Heart right ventricle (tissue), 16 donors: ENCODE results near the gene YES1. TPM values are rescaled to one million over a fixed set of nuclear protein-coding genes. Genes with fewer than 3 reads are reported as not detected.
"Not testable (repeated sequence)": the region's sequence is repeated elsewhere in the genome, so short reads cannot be mapped to it uniquely, and the experiment has no call there.

Experiments
- ATAC-seq, 8 donors: fragments of 200-7000 bp; cut with Tn5 transposase; one replicate each; pipeline ENCODE4 v1.9.1; 2020; ENCODE audit warnings: mild to moderate bottlenecking in 8 of 8, moderate library complexity in 8 of 8, moderate number of reproducible peaks in 1 of 8
- DNase-seq, 2 donors: peaks; one replicate each; pipeline ENCODE4 v3.0.0-alpha.2; 2020
- H3K27ac ChIP-seq, 10 donors: fragments of 200-600 bp; sonication (generic) in 2 of 10; one replicate each; pipeline versions ENCODE4 v1.5.0 to v1.8.0; 2020 to 2022; ENCODE audit warnings: mild to moderate bottlenecking in 3 of 10
- H3K27me3 ChIP-seq, 7 donors: fragments of 200-600 bp; one replicate each; pipeline ENCODE4 v1.8.0; 2021 to 2022; ENCODE audit warnings: mild to moderate bottlenecking in 2 of 7
- H3K36me3 ChIP-seq, 9 donors: fragments of 200-600 bp; sonication (generic) in 1 of 9; one replicate each; pipeline versions ENCODE4 v1.5.0 to v1.8.0; 2020 to 2022; ENCODE audit warnings: mild to moderate bottlenecking in 2 of 9
- H3K4me1 ChIP-seq, 9 donors: fragments of 200-600 bp; sonication (generic) in 1 of 9; one replicate each; pipeline versions ENCODE4 v1.5.0 to v1.8.0; 2020 to 2022; ENCODE audit warnings: mild to moderate bottlenecking in 4 of 9
- H3K4me3 ChIP-seq, 10 donors: fragments of 200-600 bp; sonication (generic) in 2 of 10; one replicate each; pipeline versions ENCODE4 v1.5.0 to v1.8.0; 2020 to 2022; ENCODE audit warnings: mild to moderate bottlenecking in 7 of 10, moderate library complexity in 2 of 10
- H3K9me3 ChIP-seq, 11 donors: fragments of 200-600 bp in 10 of 11; sonication (generic) in 2 of 11; one replicate each; pipeline versions ENCODE4 v1.5.0 to v1.8.0; 2013 to 2022; ENCODE audit warnings: mild to moderate bottlenecking in 2 of 11, control low read depth in 1 of 11, moderate library complexity in 1 of 11
- WGBS, 2 donors: extraction: QIAGEN DNeasy Blood & Tissue Kit; methylation state at CpG; one replicate each; pipeline ENCODE4 v1.1.7; 2013; ENCODE audit warnings: inconsistent platforms in 1 of 2; 5-methylcytosine and 5-hydroxymethylcytosine counted together
- intact Hi-C, 10 donors: fragments of 100-400 bp; cut with DNase I; formaldehyde crosslinking; loops; one replicate each; pipeline versions ENCODE4 v1.11.1 to v1.14.2; 2022
- polyA plus RNA-seq, 2 donors: library from polyadenylated mRNA; stranded (reverse); fragments of 200-250 nt; gene quantifications; one replicate each; pipeline ENCODE4 v1.2.3, GENCODE V29; 2013
- total RNA-seq, 10 donors: library from RNA; stranded (reverse); fragmentation: NEBNext Ultra II Directional in 3 of 10; extraction: Animal tissue kit (Norgen Biotek cat#: 25700) in 3 of 10; gene quantifications; one replicate each; pipeline versions ENCODE4 v1.2.1 to v1.2.4, GENCODE V29; 2021 to 2023
- TF ChIP-seq, protein P1 (sequence below), 9 donors: fragments of 200-600 bp; sonication (generic) in 2 of 9; IDR thresholded peaks; one replicate each; pipeline versions ENCODE4 v1.5.0 to v1.8.0; 2021 to 2022; ENCODE audit warnings: antibody characterized with exemption in 9 of 9, mild to moderate bottlenecking in 5 of 9, moderate library complexity in 1 of 9
- donor health status: Arrhythmogenic right ventricular cardiomyopathy.
- donor health status: ischemic (EF 13 %, LVEDD 7.1; RV severe dilation, severe dysfunction).
- donor health status: healthy with polysubstance abuse.
- donor health status: DM: no; HTN: yes; CAD: no.
- donor health status: DM: no; HTN: no; CAD: no.
- donor health status: ischemic (EF 25% LVEDD 6.9; RV normal size, moderate dysfunction).
- donor health status: ischemic (EF 25% LVEDD 5.7; RV mildly dilated, moderate dysfunction).
- donor health status: healthy.
- donor health status: DM: yes; HTN: yes; CAD: no.
- donor health status: Ischemic cardiomyopathy.
- donor health status: ischemic (EF 35%, LVEDD 5.7; RV mildly dilated, moderate dysfunction).
- donor health status: nonischemic (EF 11% LVEDD 7.7; RV severe dilation, severe dysfunction).
- donor health status: DM: yes; HTN: yes; CAD: no.
- donor health status: PGD.
- donor health status: ischemic (EF 29% LVEDD 5.4; RV normal size, mild dysfunction).
- donor health status: nonischemic (EF 23%, LVEDD 6.1; RV moderate dilation, normal function).

The YES1 gene
- total and polyA plus RNA-seq, 12 donors = 10.3 to 31.5 (median 21.7) TPM

DNA sequence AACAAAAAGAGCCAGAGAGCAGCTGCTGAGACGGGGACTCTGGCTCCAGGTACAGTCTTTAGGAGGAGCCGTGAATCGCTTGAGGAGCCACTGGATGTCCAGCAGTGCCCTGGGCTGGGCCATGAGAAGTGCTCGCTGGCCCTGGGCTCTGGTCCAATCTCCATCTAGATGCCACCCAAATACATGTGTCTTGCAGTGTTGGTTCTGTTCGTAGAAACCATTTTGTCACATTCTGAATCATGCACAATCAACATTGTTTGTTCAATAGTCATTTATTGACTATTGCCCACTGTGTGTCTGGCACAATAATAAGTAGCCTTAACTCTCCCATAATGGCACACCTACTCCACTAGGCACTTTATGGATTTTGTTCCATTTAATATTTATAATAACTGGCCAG, 128.5 kb downstream of the YES1 start:
- intact Hi-C loops = no loop called here
- WGBS, 2 donors = 85 to 86% methylated on average over 5 of the region's 5 CpGs
- H3K9me3 ChIP-seq = no peaks in the 10 kb centered on the region
- H3K4me1 ChIP-seq = peaks cover 0 to under 1% (median 0%) of the 10 kb centered on the region in 9 donors
- TF ChIP-seq, protein P1, sequence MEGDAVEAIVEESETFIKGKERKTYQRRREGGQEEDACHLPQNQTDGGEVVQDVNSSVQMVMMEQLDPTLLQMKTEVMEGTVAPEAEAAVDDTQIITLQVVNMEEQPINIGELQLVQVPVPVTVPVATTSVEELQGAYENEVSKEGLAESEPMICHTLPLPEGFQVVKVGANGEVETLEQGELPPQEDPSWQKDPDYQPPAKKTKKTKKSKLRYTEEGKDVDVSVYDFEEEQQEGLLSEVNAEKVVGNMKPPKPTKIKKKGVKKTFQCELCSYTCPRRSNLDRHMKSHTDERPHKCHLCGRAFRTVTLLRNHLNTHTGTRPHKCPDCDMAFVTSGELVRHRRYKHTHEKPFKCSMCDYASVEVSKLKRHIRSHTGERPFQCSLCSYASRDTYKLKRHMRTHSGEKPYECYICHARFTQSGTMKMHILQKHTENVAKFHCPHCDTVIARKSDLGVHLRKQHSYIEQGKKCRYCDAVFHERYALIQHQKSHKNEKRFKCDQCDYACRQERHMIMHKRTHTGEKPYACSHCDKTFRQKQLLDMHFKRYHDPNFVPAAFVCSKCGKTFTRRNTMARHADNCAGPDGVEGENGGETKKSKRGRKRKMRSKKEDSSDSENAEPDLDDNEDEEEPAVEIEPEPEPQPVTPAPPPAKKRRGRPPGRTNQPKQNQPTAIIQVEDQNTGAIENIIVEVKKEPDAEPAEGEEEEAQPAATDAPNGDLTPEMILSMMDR (IDR thresholded peaks at IDR 0.05) = no peak
- no peak overlapping the region for H3K27ac ChIP-seq
- H3K4me3 ChIP-seq = no peak overlapping the region
- DNase-seq (no peak), ATAC-seq (no peak)
- H3K27me3 ChIP-seq = no peaks in the 10 kb centered on the region
- peaks cover 0 to 74% (median 4%) of the 10 kb centered on the region in 9 donors for H3K36me3 ChIP-seq

DNA sequence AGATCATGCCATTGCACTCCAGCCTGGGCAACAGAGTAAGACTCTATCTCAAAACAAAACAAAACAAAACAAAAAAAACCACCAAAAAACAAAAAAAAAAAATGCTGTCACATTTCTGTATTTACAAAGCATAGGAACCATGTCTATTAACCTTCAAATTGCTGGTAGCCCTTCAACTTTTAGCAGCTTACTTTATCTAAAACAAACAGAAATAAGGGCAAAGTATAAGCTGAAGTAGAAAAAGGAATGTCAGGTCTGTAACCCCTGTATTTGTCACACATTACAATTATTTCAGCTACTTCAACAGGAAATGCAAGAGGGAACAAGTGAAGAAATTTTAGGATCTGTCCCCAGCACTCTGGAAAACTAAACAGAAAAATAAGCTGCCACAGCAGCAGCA, 129.2 kb downstream of the YES1 start:
- Histone ChIP-seq H3K27ac (no peak overlapping the region), H3K9me3 (no peaks in the 10 kb centered on the region), H3K4me3 (no peak overlapping the region), H3K36me3 (peaks cover 0 to 81% (median 4%) of the 10 kb centered on the region in 9 donors), H3K27me3 (no peaks in the 10 kb centered on the region), H3K4me1 (no peaks in the 10 kb centered on the region)
- intact Hi-C loops = no loop called here
- ATAC-seq (no peak), DNase-seq (no peak)
- TF ChIP-seq, protein P1 (IDR thresholded peaks at IDR 0.05) = no peak

DNA sequence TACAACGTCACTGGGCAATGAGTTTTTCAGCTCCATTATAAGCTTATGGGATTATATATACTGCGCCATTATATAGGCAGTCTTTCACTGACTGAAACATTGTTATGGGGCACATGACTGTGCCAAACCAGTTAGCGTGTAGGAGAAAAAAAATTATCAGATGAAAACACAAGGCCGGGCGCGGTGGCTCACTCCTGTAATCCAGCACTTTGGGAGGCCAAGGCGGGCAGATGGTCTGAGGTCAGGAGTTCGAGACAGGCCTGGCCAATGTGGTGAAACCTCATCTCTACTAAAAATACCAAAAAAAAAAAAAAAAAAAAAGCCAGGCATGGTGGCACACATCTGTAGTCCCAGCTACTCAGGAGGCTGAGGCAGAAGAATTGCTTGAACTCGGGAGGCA, 129.6 kb downstream of the YES1 start:
- H3K27me3 ChIP-seq, H3K4me3 ChIP-seq, H3K9me3 ChIP-seq, DNase-seq, intact Hi-C loops, H3K27ac ChIP-seq, ATAC-seq, H3K4me1 ChIP-seq: not testable (repeated sequence)
- WGBS, 2 donors = 95 to 98% methylated on average over 9 of the region's 9 CpGs
- peaks cover 0 to 81% (median 4%) of the 10 kb centered on the region in 9 donors for H3K36me3 ChIP-seq

GRCh38 chr18:681985-682384, 130.1 kb downstream of the YES1 start:
- intact Hi-C loops = no loop called here
- Histone ChIP-seq H3K36me3 (peaks cover 0 to 83% (median 4%) of the 10 kb centered on the region in 9 donors), H3K4me1 (no peaks in the 10 kb centered on the region), H3K27me3 (no peaks in the 10 kb centered on the region), H3K4me3 (no peak overlapping the region), H3K27ac (no peak overlapping the region), H3K9me3 (no peaks in the 10 kb centered on the region)
- WGBS, 2 donors = 92 to 93% methylated on average over 5 of the region's 5 CpGs
- TF ChIP-seq, protein P1 (IDR thresholded peaks at IDR 0.05) = no peak
- no peak for ATAC-seq
- no peak for DNase-seq

GRCh38 chr18:680392-680791, 131.7 kb downstream of the YES1 start:
- Histone ChIP-seq H3K36me3 (peaks cover 0 to 86% (median 7%) of the 10 kb centered on the region in 9 donors), H3K9me3 (no peaks in the 10 kb centered on the region), H3K27me3 (no peaks in the 10 kb centered on the region), H3K4me1 (no peaks in the 10 kb centered on the region), H3K4me3 (no peak overlapping the region), H3K27ac (no peak overlapping the region)
- WGBS, 2 donors = 97 to 98% methylated on average over 4 of the region's 4 CpGs
- ATAC-seq (no peak), DNase-seq (no peak)
- TF ChIP-seq, protein P1 (IDR thresholded peaks at IDR 0.05) = no peak
- intact Hi-C loops = no loop called here
